ENCODE measurements around the gene STX3. TPM values are rescaled to one million over a fixed set of nuclear protein-coding genes. Genes with fewer than 3 reads are reported as not detected.

STX3 gene
- total RNA-seq, 1 experiment from 2014 or later, result 20.4 TPM

- no peak for DNase-seq (ENCODE audit: low read depth, low spot score)
- intact Hi-C loops (cut with micrococcal nuclease), result loop anchor here (10.0 kb wide), 2 partner anchors 116 to 366 kb away; partner anchors contain the start of gene OR5A1
- Histone ChIP-seq H3K4me2 (ENCODE audit: low read length) (no peak overlapping the region), H3K9ac (ENCODE audit: low read length) (no peak overlapping the region), H3K79me2 (ENCODE audit: insufficient read depth, low read length) (no peaks in the 10 kb centered on the region), H3K36me3 (ENCODE audit: control insufficient read depth in 1 of 2, insufficient read depth in 2 of 2, low read length in 2 of 2) (peaks cover 11 to 18% of the 10 kb centered on the region in 2 experiments; a peak in 3 of 4 replicates), H3K27ac (ENCODE audit: low read depth, low read length) (no peak overlapping the region), H3K9me2 (ENCODE audit: insufficient read depth) (no peaks in the 10 kb centered on the region), H4K20me1 (ENCODE audit: insufficient read depth) (no peaks in the 10 kb centered on the region), H2AFZ (ENCODE audit: low read depth, low read length, poor library complexity, severe bottlenecking) (no peak overlapping the region), H3K9me3 (ENCODE audit: control insufficient read depth in 1 of 2, insufficient read depth in 1 of 2, low read depth in 1 of 2, low read length in 2 of 2) (no peaks in the 10 kb centered on the region), H3K27me3 (ENCODE audit: insufficient read depth, low read length) (no peaks in the 10 kb centered on the region), H3K4me3 (replicated peaks in 1 of 2; ENCODE audit: low read depth in 1 of 2, low read length in 2 of 2) (no peak overlapping the region), H3K4me1 (ENCODE audit: control insufficient read depth in 1 of 2, insufficient read depth in 2 of 2, low read length in 2 of 2) (peaks cover 0 to 7% of the 10 kb centered on the region in 2 experiments; a peak in 1 of 4 replicates)
- ChIA-PET RAD21 (ENCODE audit: low non-redundant PET in 1 of 2, low total read pairs in 2 of 2, uncharacterized antibody in 2 of 2, unreplicated experiment in 2 of 2) (interaction anchor here (0.5 to 1.0 kb wide), 2 partner anchors 46 to 144 kb away, joined by 3 read pairs; no protein-coding TSS in a partner anchor), CTCF (interaction anchor here (3.3 kb wide), 1 partner anchor 45 kb away, joined by 40 read pairs; the partner anchor contains the start of gene STX3), POLR2A (interaction anchor here (2.3 kb wide), 1 partner anchor 45 kb away, joined by 15 read pairs; the partner anchor contains the start of gene STX3)
- no TSS peak for BruUV-seq (replicated peaks)
- no peak for ATAC-seq
- TF ChIP-seq MAX (IDR thresholded peaks at IDR 0.05) (no peak), EZH2 (IDR thresholded peaks at IDR 0.05) (no peak), JUND (IDR thresholded peaks at IDR 0.05) (no peak)
Measured at GRCh38 chr11:59800390-59801025, 45.3 kb downstream of the STX3 start.

- Histone ChIP-seq H4K20me1 (ENCODE audit: insufficient read depth) (no peaks in the 10 kb centered on the region), H3K4me1 (ENCODE audit: control insufficient read depth in 1 of 2, insufficient read depth in 2 of 2, low read length in 2 of 2) (peaks cover 0 to 7% of the 10 kb centered on the region in 2 experiments; a peak in 1 of 4 replicates), H3K9me3 (ENCODE audit: control insufficient read depth in 1 of 2, insufficient read depth in 1 of 2, low read depth in 1 of 2, low read length in 2 of 2) (no peaks in the 10 kb centered on the region), H3K4me3 (replicated peaks in 1 of 2; ENCODE audit: low read depth in 1 of 2, low read length in 2 of 2) (no peak overlapping the region), H3K4me2 (ENCODE audit: low read length) (no peak overlapping the region), H3K79me2 (ENCODE audit: insufficient read depth, low read length) (no peaks in the 10 kb centered on the region), H3K9ac (ENCODE audit: low read length) (no peak overlapping the region), H2AFZ (ENCODE audit: low read depth, low read length, poor library complexity, severe bottlenecking) (no peak overlapping the region), H3K36me3 (ENCODE audit: control insufficient read depth in 1 of 2, insufficient read depth in 2 of 2, low read length in 2 of 2) (peaks cover 14 to 16% of the 10 kb centered on the region in 2 experiments; a peak in 3 of 4 replicates), H3K9me2 (ENCODE audit: insufficient read depth) (no peaks in the 10 kb centered on the region), H3K27me3 (ENCODE audit: insufficient read depth, low read length) (no peaks in the 10 kb centered on the region), H3K27ac (ENCODE audit: low read depth, low read length) (no peak overlapping the region)
- TF ChIP-seq POLR2AphosphoS5 (IDR thresholded peaks at IDR 0.05; ENCODE audit: low read depth, low read length) (no peak), ATF3 (IDR thresholded peaks at IDR 0.05) (no peak), ZBTB33 (IDR thresholded peaks at IDR 0.05; ENCODE audit: extremely low read depth, insufficient replicate concordance, low read length) (no peak)
- DNase-seq (ENCODE audit: low read depth, low spot score), result no peak
- POLR2A ChIA-PET, result interaction anchor here (2.3 kb wide), 1 partner anchor 46 kb away, joined by 15 read pairs; the partner anchor contains the start of gene STX3
- intact Hi-C loops (cut with micrococcal nuclease), result loop anchor here (10.0 kb wide), 2 partner anchors 116 to 366 kb away; partner anchors contain the start of gene OR5A1
- no peak for ATAC-seq
- CTCF ChIA-PET, result interaction anchor here (1.0 to 3.3 kb wide), 3 partner anchors 46 to 118 kb away, joined by 3 to 40 read pairs (median 4); partner anchors contain the start of gene STX3
- RAD21 ChIA-PET (ENCODE audit: low non-redundant PET in 1 of 2, low total read pairs in 2 of 2, uncharacterized antibody in 2 of 2, unreplicated experiment in 2 of 2), result interaction anchor here (0.6 to 1.3 kb wide), 4 partner anchors 47 to 148 kb away, joined by 3 to 5 read pairs (median 4); partner anchors contain the start of gene STX3 (in 2 of the 2)
- no TSS peak for BruUV-seq (replicated peaks)
Measured at GRCh38 chr11:59801160-59801706, 46.1 kb downstream of the STX3 start.
